SK-N-SH treated with all-trans-retinoic acid at 6 μM for 48 hours (cell line): ENCODE data around the gene MROH7.

ENCODE experiments used
- ISL1 ChIP-seq: fragments of 250-450 bp; sonication (Bioruptor Pico); IDR thresholded peaks from 2 replicates; pipeline ENCODE4 v2.1.2; 2022; ENCODE audit warnings: mild to moderate bottlenecking, moderate library complexity
- TF ChIP-seq, protein P1 (sequence below): fragments of 250-450 bp; sonication (Bioruptor Pico); IDR thresholded peaks from 2 replicates; pipeline ENCODE4 v1.5.1; 2020; ENCODE audit warnings: low read depth, mild to moderate bottlenecking, moderate library complexity

- no peak for TF ChIP-seq ISL1 (CRISPR knock-in tag)
- TF ChIP-seq, protein P1, sequence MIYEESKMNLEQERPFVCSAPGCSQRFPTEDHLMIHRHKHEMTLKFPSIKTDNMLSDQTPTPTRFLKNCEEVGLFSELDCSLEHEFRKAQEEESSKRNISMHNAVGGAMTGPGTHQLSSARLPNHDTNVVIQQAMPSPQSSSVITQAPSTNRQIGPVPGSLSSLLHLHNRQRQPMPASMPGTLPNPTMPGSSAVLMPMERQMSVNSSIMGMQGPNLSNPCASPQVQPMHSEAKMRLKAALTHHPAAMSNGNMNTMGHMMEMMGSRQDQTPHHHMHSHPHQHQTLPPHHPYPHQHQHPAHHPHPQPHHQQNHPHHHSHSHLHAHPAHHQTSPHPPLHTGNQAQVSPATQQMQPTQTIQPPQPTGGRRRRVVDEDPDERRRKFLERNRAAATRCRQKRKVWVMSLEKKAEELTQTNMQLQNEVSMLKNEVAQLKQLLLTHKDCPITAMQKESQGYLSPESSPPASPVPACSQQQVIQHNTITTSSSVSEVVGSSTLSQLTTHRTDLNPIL (CRISPR knock-in tag), result no peak
Measured at GRCh38 chr1:54603241-54603640, 38.3 kb upstream of the MROH7 start.
